Testis (tissue), 2 donors: Measurements from ENCODE around the gene ASAP2.

Experiments used
- CTCF ChIP-seq, 3 experiments: fragments of 450-650 bp in 2 of 3; fragments of 200-600 bp in 1 of 3; sonication (generic) in 1 of 3; IDR thresholded peaks; one replicate each; pipeline ENCODE4 v1.5.1; 2016 to 2019; ENCODE audit warnings: antibody characterized with exemption in 3 of 3, mild to moderate bottlenecking in 2 of 3, moderate library complexity in 1 of 3
- POLR2A ChIP-seq: fragments of 450-650 bp; IDR thresholded peaks from one replicate; pipeline ENCODE4 v1.6.1; 2017; ENCODE audit warnings: antibody characterized with exemption, mild to moderate bottlenecking, moderate library complexity

- no peak for TF ChIP-seq CTCF (IDR thresholded peaks at IDR 0.05)
- TF ChIP-seq POLR2A: no peak
Observed at GRCh38 chr2:9394816-9395215, 188.2 kb downstream of the ASAP2 start.
